GM21423 (cell line): Measurements from ENCODE around the gene SSTR5.
"Not testable (repeated sequence)": the region's sequence is repeated elsewhere in the genome, so short reads cannot be mapped to it uniquely, and the experiment has no call there.

Experiments used
- ATAC-seq: cut with Tn5 transposase; IDR thresholded peaks from one replicate; pipeline ENCODE4 v1.9.1; 2021; ENCODE audit warnings: mild to moderate bottlenecking, moderate library complexity; ENCODE audit not compliant: unreplicated experiment

SSTR5 gene

DNA sequence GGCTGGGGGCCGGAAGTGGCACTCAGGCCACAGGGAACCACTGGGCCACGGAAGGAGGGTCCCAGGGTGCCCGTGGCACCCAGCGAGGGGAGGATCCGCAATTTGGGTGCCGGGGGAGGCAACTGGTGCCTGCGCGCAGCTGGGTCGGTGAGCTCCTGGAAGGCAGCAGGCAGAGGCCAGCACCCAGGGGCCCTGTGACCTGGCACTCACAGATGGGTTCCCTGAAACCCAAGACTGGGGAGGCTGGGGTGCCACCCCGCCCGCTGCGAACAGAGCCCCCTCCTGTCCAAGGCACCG, 663 bp downstream of the SSTR5 start:
- no peak for ATAC-seq

DNA sequence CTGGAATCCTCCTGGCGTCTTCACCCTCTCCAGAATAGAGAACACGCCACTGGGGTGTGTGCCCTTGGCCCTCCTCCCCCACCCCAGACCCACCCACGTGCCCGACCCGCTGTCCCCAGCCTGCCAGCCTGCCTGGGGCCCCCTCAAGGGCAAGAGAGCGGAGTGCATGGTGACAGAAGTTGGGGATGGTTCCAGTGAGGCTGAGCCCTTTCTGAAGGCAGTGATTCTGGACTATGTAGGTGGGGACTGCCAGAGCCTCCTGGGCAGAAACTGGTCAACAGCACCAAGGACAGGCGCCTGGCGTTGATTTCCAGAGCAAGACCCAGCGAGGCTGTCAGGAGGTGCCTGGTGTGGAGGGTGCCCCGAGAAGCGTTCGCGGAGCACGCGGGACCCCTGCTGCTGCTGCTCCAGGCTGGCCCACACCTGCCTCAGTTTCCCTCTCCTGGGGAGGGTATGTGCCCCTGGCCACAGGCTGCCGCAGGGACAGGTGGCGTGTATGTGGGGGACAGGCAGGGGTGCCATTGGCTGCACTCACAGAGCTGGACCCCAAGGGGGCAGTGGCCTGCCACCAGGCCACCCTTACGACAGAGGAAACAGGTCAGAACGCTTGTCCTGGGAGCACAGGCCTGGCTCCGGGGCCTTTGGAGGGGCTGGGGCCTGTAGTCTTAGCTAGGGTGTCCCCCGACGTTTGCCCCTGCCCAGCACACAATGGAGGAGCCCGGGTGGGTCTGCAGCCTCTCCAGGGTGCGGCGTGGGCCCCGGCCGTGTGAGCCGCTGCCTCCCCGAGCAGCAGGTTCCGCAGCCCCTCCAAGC, 1.2 kb downstream of the SSTR5 start:
- no peak for ATAC-seq

- ATAC-seq: no peak
Observed at GRCh38 chr16:1074379-1074649, 1.8 kb downstream of the SSTR5 start.

GRCh38 chr16:1075546-1075945, 3.0 kb downstream of the SSTR5 start:
- ATAC-seq: no peak

DNA sequence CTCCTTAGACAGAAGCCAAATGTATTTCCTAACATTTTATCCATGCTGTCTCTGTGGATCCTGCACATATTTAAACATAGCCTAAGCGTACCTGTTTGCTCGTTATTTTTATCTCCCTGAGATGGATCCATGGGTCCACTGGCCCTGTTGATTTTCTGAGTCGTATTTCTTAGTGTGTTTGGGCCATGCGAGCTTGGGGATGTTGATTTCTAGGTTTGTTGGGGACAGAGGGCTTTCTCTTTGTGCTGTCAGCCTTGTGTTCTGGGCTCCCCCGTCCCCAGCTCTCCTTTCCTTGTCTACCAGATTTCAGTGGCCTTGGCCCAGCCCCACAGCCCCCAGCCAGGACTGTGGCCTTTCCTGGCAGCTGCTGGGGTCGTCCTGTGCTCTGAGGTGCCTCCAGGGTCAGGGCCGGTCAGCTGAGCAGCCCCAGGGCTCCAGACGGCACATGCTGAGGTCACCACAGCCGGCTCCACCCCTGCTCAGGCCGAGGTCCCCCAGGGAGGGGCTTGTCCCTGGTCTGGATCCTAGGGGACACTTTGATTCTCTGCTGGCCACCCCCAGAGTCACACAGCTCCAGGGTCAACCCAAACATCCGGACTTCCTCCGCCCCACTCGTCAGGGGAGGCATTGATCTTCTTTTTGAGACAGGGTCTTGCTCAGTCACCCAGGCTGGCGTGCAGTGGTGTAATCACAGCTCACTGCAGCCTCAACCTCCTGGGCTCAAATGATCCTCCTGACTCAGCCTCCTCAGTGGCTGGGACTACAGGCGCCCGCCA, 4.4 kb downstream of the SSTR5 start:
- ATAC-seq: no peak

DNA sequence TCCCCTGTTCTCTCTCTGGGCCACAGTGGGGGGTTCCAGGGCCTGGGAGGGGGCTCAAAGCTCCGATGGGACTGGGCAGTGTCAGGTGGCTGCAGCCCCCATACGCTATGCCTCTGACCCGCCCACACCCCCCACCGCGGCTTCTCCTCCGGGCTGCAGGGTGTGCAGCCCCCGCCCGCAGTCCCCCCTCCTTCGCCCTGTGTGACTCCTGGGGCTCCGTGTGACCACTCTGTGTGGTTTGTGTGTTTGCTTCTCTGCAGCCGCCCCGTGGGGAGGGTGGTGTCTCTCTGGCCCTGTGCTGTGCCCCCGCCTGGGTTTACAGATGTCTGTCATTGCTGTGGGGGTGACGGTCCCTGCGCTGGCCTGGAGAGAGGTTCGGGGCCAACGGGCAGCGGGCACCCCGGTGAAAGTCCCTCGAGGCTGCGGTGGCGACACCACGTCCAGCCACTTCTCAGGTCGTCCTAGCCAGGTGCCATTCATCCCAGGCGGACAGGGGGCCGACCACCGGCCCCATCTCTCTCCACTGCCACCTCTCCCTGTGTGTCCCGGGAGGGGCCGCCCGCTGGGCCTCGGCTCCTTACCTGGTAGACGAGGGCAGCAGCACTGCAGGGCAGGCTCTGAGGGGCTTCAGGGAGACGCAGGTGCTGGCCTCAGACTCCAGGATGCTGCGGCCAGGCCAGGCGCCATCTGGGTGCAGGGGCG, 5.5 kb downstream of the SSTR5 start:
- ATAC-seq: no peak

- ATAC-seq: no peak
Observed at GRCh38 chr16:1078579-1079021, 6.1 kb downstream of the SSTR5 start.

GRCh38 chr16:1079341-1079740, 6.8 kb downstream of the SSTR5 start:
- no peak for ATAC-seq

GRCh38 chr16:1079786-1080525, 7.4 kb downstream of the SSTR5 start:
- no peak for ATAC-seq

DNA sequence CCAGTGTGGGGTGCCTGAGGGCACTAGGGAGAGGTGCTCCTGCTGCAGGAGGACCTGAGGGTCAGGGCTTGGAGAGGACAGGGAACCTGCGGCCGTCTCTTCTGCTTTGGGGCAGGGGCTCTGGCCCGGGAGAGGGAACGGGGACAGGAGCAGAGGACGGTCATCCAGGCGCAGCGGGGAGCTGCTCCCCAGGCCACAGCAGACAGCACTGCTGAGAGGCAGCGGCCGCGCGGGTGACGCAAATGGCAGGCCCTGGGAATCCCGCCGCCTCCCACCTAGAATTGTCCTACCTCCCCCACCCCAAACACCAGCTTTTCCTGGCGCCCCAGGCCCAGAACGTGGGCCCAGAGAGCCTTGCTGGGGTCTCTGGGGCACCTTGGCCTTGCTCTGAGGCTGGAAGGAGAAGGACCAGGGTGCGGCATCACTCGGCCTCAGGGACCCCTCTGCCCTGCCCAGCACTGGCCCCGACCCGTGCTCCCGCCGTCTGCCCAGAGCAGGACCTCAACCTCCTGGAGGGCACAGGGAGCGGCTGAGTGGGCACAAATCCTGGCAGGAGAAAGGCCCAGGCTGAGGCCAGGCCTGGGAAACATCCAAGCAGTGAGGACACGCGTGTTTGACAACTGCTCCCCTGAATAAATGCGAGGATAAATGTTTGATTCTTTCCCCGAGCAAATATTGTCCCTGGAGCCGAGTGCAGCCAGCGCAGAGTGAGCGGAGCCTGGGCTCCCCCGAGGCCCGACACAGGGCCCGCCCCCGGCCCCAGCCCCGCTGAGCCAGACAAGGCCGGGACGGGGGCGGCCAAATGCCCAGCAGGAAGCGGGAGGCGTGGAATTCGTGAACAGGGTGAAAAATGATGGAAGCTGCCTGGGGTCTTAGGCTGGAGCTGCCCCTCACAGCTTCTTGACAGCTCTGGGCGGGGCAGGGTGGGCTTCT, 8.5 kb downstream of the SSTR5 start:
- no peak for ATAC-seq

DNA sequence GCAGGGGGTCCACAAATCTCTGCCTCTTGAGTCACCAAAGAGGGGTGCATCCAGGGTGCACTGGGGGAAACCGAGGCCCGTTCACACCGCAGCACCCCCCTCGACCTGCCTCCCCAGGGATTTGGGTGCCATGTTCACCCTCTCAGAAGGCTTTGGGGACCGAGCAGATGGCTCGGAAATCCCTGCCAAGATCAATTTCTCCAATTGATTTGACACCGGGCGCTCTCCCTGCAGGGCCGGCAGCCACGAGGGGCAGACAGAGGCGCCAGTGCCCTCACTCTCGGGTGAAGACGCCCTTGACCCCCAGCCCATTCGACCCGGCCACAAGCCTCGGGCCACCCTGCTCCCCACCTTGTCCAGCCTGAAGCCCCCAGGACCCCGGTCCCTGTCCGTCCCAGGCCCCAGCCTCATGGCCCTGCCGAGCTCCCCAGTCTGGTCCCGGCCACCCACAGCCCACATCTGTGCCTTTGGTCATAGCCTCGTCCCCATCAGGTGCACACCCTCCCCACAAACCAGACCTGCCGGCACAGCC, 9.3 kb downstream of the SSTR5 start:
- no peak for ATAC-seq

GRCh38 chr16:1082266-1082951, 9.9 kb downstream of the SSTR5 start:
- no peak for ATAC-seq

DNA sequence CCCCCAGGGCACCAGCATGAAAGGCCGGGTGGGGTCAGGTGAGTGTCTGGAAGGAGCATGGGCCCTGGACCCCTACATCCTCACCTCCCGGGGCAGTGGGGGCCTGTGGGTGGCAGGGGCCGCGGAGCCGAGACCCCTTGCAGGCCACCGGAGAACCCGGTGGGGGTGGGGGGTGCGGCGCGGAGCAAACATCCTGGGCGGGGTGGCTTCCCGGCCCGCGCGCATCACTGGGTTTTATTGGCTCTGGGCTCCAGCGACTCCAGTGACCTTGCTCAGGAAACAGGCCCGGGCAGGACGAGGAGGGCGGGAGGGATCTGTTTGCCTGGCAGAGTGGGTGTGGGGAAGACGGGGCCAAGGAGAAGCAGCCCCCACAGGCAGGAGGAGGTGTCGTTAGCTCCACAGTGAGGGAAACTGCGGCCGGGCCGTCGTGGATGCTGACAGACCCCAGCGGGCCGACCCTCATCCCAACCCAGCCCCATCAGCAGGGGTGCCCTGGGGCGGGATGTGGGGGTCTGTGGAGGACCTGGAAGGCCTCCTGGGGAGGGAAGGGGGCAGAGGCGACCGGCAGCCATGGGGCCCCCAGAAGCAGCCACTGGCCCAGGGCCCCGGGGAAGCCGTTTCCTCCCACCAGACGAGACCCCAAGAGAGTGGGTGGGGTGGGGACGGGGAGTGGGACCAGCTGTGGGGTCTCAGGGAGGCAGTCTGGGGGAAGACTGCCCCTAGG, 10.6 kb downstream of the SSTR5 start:
- no peak for ATAC-seq

DNA sequence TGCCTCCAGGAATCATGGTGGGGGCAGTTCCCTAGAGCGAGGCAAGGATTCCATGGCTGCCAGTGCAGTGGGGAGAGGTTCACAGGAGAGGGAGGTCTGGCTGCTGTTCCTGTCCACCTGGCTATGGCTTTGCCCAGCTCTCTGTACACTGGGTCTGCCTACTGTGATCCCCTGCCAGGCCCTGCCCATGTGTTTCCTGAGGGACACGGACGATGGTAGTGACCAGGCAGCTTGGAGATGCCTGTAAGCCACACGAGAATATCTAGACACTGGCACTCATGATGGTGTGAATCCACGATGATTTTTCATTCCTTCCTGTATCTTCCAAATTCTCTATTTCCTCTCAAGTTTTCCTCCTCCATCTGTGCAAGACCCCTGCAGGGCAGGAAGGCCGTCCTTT, 12.4 kb downstream of the SSTR5 start:
- no peak for ATAC-seq

DNA sequence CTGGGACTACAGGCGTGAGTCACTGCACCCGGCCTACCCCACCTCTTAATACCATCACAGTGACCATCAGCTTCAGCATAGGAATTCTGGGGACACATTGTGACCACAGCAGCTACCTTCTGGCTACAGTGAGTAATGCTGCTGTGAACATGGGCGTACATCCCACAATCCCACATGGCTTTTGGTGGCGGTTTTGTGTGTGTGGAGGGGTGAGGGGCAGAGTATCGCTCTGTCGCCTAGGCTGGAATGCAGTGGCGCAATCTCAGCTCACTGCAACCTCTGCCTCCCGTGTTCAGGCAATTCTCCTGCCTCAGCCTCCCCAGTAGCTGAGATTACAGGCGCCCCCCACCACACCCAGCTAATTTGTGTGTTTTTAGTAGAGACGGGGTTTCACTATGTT, 13.9 kb downstream of the SSTR5 start:
- not testable (repeated sequence) for ATAC-seq

- no peak for ATAC-seq
Observed at GRCh38 chr16:1088295-1089170, 16.0 kb downstream of the SSTR5 start.

GRCh38 chr16:1089439-1089821, 16.9 kb downstream of the SSTR5 start:
- ATAC-seq: no peak
